GM12878 (cell line): Measurements from ENCODE around the gene STRADB. TPM values are rescaled to one million over a fixed set of nuclear protein-coding genes. Genes with fewer than 3 reads are reported as not detected.

Experiments used
- CBX5 ChIP-seq: sonication (generic); IDR thresholded peaks from 2 replicates; pipeline ENCODE4 v1.6.1; 2016; ENCODE audit warnings: low read depth, moderate library complexity, mild to moderate bottlenecking, inconsistent platforms
- EGR1 ChIP-seq, 2 experiments: IDR thresholded peaks; 1 replicate in 1 of 2; 2 replicates in 1 of 2; pipeline ENCODE4 v1.6.1; 2011 to 2012; ENCODE audit warnings: low read depth in 2 of 2, low read length in 2 of 2, borderline replicate concordance in 1 of 2, mild to moderate bottlenecking in 1 of 2, moderate library complexity in 1 of 2
- EP300 ChIP-seq, 2 experiments: fragments of 150-350 bp in 1 of 2; IDR thresholded peaks; 2 replicates each; pipeline ENCODE4 v1.6.1; 2011 to 2012; ENCODE audit warnings: low read depth in 2 of 2, low read length in 2 of 2, borderline replicate concordance in 1 of 2, improper control_type of control experiment in 1 of 2, inconsistent platforms in 1 of 2; ENCODE audit not compliant: control insufficient read depth in 1 of 2
- JUND ChIP-seq: IDR thresholded peaks from 2 replicates; pipeline ENCODE4 v1.6.1; 2012; ENCODE audit warnings: low read depth, mild to moderate bottlenecking, low read length, improper control_type of control experiment, moderate library complexity
- KDM1A ChIP-seq: fragments of 200-600 bp; sonication (generic); IDR thresholded peaks from 2 replicates; pipeline ENCODE4 v1.6.1; 2016; ENCODE audit warnings: borderline replicate concordance
- NBN ChIP-seq: fragments of 450-650 bp; IDR thresholded peaks from 2 replicates; pipeline ENCODE4 v1.6.1; 2016
- NFYA ChIP-seq: IDR thresholded peaks from 2 replicates; pipeline ENCODE4 v1.6.1; 2011; ENCODE audit warnings: low read depth, mild to moderate bottlenecking, low read length, improper control_type of control experiment, borderline replicate concordance
- POLR2AphosphoS2 ChIP-seq: IDR thresholded peaks from 2 replicates; pipeline ENCODE4 v1.6.1; 2011; ENCODE audit warnings: low read depth, mild to moderate bottlenecking, low read length, improper control_type of control experiment, moderate library complexity
- RUNX3 ChIP-seq: IDR thresholded peaks from 2 replicates; pipeline ENCODE4 v1.6.1; 2012; ENCODE audit warnings: low read length, inconsistent platforms
- ZNF622 ChIP-seq: fragments of 450-650 bp; IDR thresholded peaks from 2 replicates; pipeline ENCODE4 v1.6.1; 2017; ENCODE audit warnings: mild to moderate bottlenecking, inconsistent platforms
- polyA plus RNA-seq, 11 experiments: library from polyadenylated mRNA; depleted of rRNA in 4 of 11; unstranded in 6 of 11; stranded (reverse) in 5 of 11; fragments of >200 nt; fragmentation: Nextera tagmentation in 4 of 11; fragmentation: Illumina TruSeq in 1 of 11; extraction: Ambion mirVana in 4 of 11; extraction: Trizol in 1 of 11; gene quantifications; 1 replicate in 1 of 11; 2 replicates in 10 of 11; pipeline versions ENCODE4 v1.2.1 to v1.2.3, GENCODE V29; 2011 to 2016; ENCODE audit warnings: inconsistent platforms in 2 of 11, missing spikeins in 2 of 11, low read depth in 1 of 11
- total RNA-seq, 4 experiments: library from RNA; depleted of rRNA in 3 of 4; stranded (reverse); fragments of >200 nt in 3 of 4; fragmentation: Illumina TruSeq in 1 of 4; extraction: Trizol in 1 of 4; gene quantifications; 2 replicates each; pipeline versions ENCODE4 v1.2.1 to v1.2.3, GENCODE V29; 2013 to 2021
- TF ChIP-seq, protein P1 (sequence below): fragments of 450-650 bp; IDR thresholded peaks from 2 replicates; pipeline ENCODE4 v1.6.1; 2018; ENCODE audit warnings: borderline replicate concordance, mild to moderate bottlenecking; ENCODE audit not compliant: partially characterized antibody
- TF ChIP-seq, protein P2 (sequence below): fragments of 450-650 bp; IDR thresholded peaks from 2 replicates; pipeline ENCODE4 v1.6.1; 2017; ENCODE audit warnings: mild to moderate bottlenecking, moderate library complexity

Gene STRADB
- total and polyA plus RNA-seq, 10 of the 15 experiments (the other 5 are each of a cell fraction or from before 2014, with no cell fraction given) = 7.6 to 58.3 (median 32.2) TPM

DNA sequence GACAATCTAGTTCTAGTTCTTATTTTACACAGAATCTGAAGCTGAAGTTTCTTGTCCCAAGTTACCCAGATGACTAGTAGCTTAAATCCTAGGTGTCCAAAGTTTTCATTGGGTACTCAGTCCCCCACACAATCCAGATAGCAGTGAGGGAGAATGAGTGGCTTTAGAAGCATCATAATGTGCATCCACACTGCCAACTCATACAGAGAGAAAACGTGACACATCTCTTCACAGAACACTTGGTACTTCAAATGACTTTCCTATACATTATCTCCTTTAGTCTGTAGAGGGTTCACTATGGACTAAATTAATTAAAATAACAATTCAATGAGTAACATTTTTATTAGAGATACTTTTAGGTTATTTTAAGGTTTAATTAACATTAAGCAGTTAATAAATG lies 45.2 kb downstream of the STRADB start (continued):
- TF ChIP-seq, protein P1, sequence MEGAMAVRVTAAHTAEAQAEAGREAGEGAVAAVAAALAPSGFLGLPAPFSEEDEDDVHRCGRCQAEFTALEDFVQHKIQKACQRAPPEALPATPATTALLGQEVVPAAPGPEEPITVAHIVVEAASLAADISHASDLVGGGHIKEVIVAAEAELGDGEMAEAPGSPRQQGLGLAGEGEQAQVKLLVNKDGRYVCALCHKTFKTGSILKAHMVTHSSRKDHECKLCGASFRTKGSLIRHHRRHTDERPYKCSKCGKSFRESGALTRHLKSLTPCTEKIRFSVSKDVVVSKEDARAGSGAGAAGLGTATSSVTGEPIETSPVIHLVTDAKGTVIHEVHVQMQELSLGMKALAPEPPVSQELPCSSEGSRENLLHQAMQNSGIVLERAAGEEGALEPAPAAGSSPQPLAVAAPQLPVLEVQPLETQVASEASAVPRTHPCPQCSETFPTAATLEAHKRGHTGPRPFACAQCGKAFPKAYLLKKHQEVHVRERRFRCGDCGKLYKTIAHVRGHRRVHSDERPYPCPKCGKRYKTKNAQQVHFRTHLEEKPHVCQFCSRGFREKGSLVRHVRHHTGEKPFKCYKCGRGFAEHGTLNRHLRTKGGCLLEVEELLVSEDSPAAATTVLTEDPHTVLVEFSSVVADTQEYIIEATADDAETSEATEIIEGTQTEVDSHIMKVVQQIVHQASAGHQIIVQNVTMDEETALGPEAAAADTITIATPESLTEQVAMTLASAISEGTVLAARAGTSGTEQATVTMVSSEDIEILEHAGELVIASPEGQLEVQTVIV = no peak
- TF ChIP-seq EGR1 (IDR thresholded peaks at IDR 0.05; ENCODE audit: borderline replicate concordance in 1 of 2, low read depth in 2 of 2, low read length in 2 of 2) (no peak), RUNX3 (no peak), KDM1A (no peak), NBN (no peak), JUND (no peak), EP300 (IDR thresholded peaks at IDR 0.05; ENCODE audit: borderline replicate concordance in 1 of 2, control insufficient read depth in 1 of 2, low read depth in 2 of 2, low read length in 2 of 2) (no peak), NFYA (no peak), ZNF622 (no peak), POLR2AphosphoS2 (no peak), CBX5 (no peak)
- TF ChIP-seq, protein P2, sequence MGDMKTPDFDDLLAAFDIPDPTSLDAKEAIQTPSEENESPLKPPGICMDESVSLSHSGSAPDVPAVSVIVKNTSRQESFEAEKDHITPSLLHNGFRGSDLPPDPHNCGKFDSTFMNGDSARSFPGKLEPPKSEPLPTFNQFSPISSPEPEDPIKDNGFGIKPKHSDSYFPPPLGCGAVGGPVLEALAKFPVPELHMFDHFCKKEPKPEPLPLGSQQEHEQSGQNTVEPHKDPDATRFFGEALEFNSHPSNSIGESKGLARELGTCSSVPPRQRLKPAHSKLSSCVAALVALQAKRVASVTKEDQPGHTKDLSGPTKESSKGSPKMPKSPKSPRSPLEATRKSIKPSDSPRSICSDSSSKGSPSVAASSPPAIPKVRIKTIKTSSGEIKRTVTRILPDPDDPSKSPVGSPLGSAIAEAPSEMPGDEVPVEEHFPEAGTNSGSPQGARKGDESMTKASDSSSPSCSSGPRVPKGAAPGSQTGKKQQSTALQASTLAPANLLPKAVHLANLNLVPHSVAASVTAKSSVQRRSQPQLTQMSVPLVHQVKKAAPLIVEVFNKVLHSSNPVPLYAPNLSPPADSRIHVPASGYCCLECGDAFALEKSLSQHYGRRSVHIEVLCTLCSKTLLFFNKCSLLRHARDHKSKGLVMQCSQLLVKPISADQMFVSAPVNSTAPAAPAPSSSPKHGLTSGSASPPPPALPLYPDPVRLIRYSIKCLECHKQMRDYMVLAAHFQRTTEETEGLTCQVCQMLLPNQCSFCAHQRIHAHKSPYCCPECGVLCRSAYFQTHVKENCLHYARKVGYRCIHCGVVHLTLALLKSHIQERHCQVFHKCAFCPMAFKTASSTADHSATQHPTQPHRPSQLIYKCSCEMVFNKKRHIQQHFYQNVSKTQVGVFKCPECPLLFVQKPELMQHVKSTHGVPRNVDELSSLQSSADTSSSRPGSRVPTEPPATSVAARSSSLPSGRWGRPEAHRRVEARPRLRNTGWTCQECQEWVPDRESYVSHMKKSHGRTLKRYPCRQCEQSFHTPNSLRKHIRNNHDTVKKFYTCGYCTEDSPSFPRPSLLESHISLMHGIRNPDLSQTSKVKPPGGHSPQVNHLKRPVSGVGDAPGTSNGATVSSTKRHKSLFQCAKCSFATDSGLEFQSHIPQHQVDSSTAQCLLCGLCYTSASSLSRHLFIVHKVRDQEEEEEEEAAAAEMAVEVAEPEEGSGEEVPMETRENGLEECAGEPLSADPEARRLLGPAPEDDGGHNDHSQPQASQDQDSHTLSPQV = no peak
- TF ChIP-seq, all 136 proteins: peak for 0
